IMR-90 (cell line): Measurements from ENCODE around the gene DUS4L. TPM values are rescaled to one million over a fixed set of nuclear protein-coding genes. Genes with fewer than 3 reads are reported as not detected.

ENCODE experiments used
- ATAC-seq: fragments of 200-7000 bp; cut with Tn5 transposase; 2 replicates; pipeline ENCODE4 v1.9.1; 2020; ENCODE audit warnings: low read depth, mild to moderate bottlenecking, moderate library complexity
- BruUV-seq: library from RNA; stranded (reverse); fragments of 400-500 nt; replicated peaks from 2 replicates; lab custom pipeline; 2021; lab: Mats Ljungman, UMichigan
- CTCF ChIA-PET: fragments of 300-600 bp; formaldehyde crosslinking; extraction: SDS; loops from one replicate; lab custom pipeline; 2021; ENCODE audit warnings: antibody characterized with exemption; lab: Yijun Ruan, JAX
- POLR2A ChIA-PET: fragments of 300-600 bp; sonication (Branson Sonifier 250); formaldehyde crosslinking; loops from one replicate; lab custom pipeline; 2022; ENCODE audit warnings: antibody characterized with exemption; ENCODE audit not compliant: unreplicated experiment; lab: Charles Lee
- DNase-seq: peaks from one replicate; pipeline ENCODE4 v3.0.0; 2013
- H2AFZ ChIP-seq: replicated peaks from 2 replicates; pipeline ENCODE3; 2013; ENCODE audit warnings: low read length, mild to moderate bottlenecking; ENCODE audit not compliant: poor library complexity
- H2AK5ac ChIP-seq: 2 replicates; pipeline ENCODE4 v1.6.1; 2013; ENCODE audit warnings: low read depth, low read length, inconsistent platforms
- H2AK9ac ChIP-seq: replicated peaks from 2 replicates; pipeline ENCODE3; 2013; ENCODE audit warnings: mild to moderate bottlenecking, low read depth, low read length, moderate library complexity; ENCODE audit not compliant: poor library complexity
- H2BK120ac ChIP-seq: 2 replicates; pipeline ENCODE4 v1.6.1; 2013; ENCODE audit warnings: low read depth, low read length, inconsistent platforms
- H2BK15ac ChIP-seq: 3 replicates; pipeline ENCODE4 v1.6.1; 2013; ENCODE audit warnings: low read depth, low read length, inconsistent platforms
- H2BK20ac ChIP-seq: 2 replicates; pipeline ENCODE4 v1.6.1; 2013; ENCODE audit warnings: low read depth, mild to moderate bottlenecking, inconsistent platforms, low read length, moderate library complexity
- H2BK5ac ChIP-seq: 2 replicates; pipeline ENCODE4 v1.6.1; 2013; ENCODE audit warnings: mild to moderate bottlenecking, low read depth, low read length, inconsistent platforms; ENCODE audit not compliant: poor library complexity, severe bottlenecking
- H3K14ac ChIP-seq: replicated peaks from 2 replicates; pipeline ENCODE4 v1.6.1; 2013; ENCODE audit warnings: low read depth, low read length, inconsistent platforms
- H3K18ac ChIP-seq: 2 replicates; pipeline ENCODE4 v1.6.1; 2013; ENCODE audit warnings: low read depth, low read length, control low read depth
- H3K23ac ChIP-seq: 2 replicates; pipeline ENCODE4 v1.6.1; 2013; ENCODE audit warnings: low read depth, low read length, inconsistent platforms
- H3K27ac ChIP-seq: 2 replicates; pipeline ENCODE4 v1.5.1; 2013; ENCODE audit warnings: mild to moderate bottlenecking, control low read depth, low read length; ENCODE audit not compliant: insufficient read depth
- H3K27me3 ChIP-seq: 2 replicates; pipeline ENCODE4 v1.6.1; 2013; ENCODE audit warnings: low read length; ENCODE audit not compliant: control insufficient read depth, insufficient read depth
- H3K36me3 ChIP-seq: 2 replicates; pipeline ENCODE4 v1.6.1; 2013; ENCODE audit warnings: low read length, mixed read lengths; ENCODE audit not compliant: control insufficient read depth, insufficient read depth
- H3K4ac ChIP-seq: 2 replicates; pipeline ENCODE4 v1.6.1; 2013; ENCODE audit warnings: low read depth, low read length, inconsistent platforms
- H3K4me1 ChIP-seq: 2 replicates; pipeline ENCODE4 v1.6.1; 2013; ENCODE audit warnings: low read length, mixed read lengths; ENCODE audit not compliant: control insufficient read depth, insufficient read depth
- H3K4me2 ChIP-seq: 2 replicates; pipeline ENCODE4 v1.6.1; 2013; ENCODE audit warnings: low read depth, mild to moderate bottlenecking, control low read depth, low read length, moderate library complexity
- H3K4me3 ChIP-seq: 2 replicates; pipeline ENCODE4 v1.5.1; 2013; ENCODE audit warnings: low read depth, mild to moderate bottlenecking, control low read depth, low read length, moderate library complexity; ENCODE audit not compliant: insufficient read depth
- H3K56ac ChIP-seq: 2 replicates; pipeline ENCODE4 v1.6.1; 2013; ENCODE audit warnings: low read length, inconsistent platforms; ENCODE audit not compliant: insufficient read depth; ENCODE audit errors: extremely low read depth
- H3K79me1 ChIP-seq, 2 experiments: 2 replicates each; pipeline ENCODE4 v1.6.1; 2013; ENCODE audit warnings: low read length in 2 of 2, inconsistent platforms in 1 of 2, low read depth in 1 of 2
- H3K9ac ChIP-seq: 2 replicates; pipeline ENCODE4 v1.6.1; 2013; ENCODE audit warnings: low read depth, low read length, control low read depth
- H3K9me1 ChIP-seq: 2 replicates; pipeline ENCODE4 v1.6.1; 2013; ENCODE audit warnings: low read length, inconsistent platforms; ENCODE audit not compliant: insufficient read depth
- H3K9me3 ChIP-seq: 2 replicates; pipeline ENCODE4 v1.6.1; 2013; ENCODE audit warnings: low read length; ENCODE audit not compliant: control insufficient read depth, insufficient read depth
- H4K20me1 ChIP-seq: 2 replicates; pipeline ENCODE4 v1.6.1; 2013; ENCODE audit warnings: low read length, inconsistent platforms; ENCODE audit not compliant: insufficient read depth
- H4K5ac ChIP-seq: 2 replicates; pipeline ENCODE4 v1.6.1; 2013; ENCODE audit warnings: mild to moderate bottlenecking, low read depth, low read length, control low read depth
- H4K8ac ChIP-seq, 2 experiments: 2 replicates each; pipeline ENCODE4 v1.6.1; 2013; ENCODE audit warnings: low read depth in 2 of 2, low read length in 2 of 2, control low read depth in 1 of 2, inconsistent platforms in 1 of 2
- H4K91ac ChIP-seq: 2 replicates; pipeline ENCODE4 v1.6.1; 2013; ENCODE audit warnings: low read depth, low read length, inconsistent platforms; ENCODE audit not compliant: insufficient read depth
- BHLHE40 ChIP-seq: fragments of 150-350 bp; IDR thresholded peaks from 2 replicates; pipeline ENCODE4 v1.6.1; 2016; ENCODE audit warnings: mild to moderate bottlenecking, low read depth, low read length
- CEBPB ChIP-seq: IDR thresholded peaks from 2 replicates; pipeline ENCODE4 v1.6.1; 2012; ENCODE audit warnings: low read depth, low read length, improper control_type of control experiment
- CHD1 ChIP-seq: IDR thresholded peaks from 2 replicates; pipeline ENCODE4 v1.6.1; 2012; ENCODE audit warnings: low read depth, low read length, improper control_type of control experiment
- FOS ChIP-seq: fragments of 150-350 bp; IDR thresholded peaks from 2 replicates; pipeline ENCODE4 v1.6.1; 2016; ENCODE audit warnings: low read depth, low read length
- MAFK ChIP-seq: IDR thresholded peaks from 2 replicates; pipeline ENCODE4 v1.6.1; 2012; ENCODE audit warnings: low read depth, low read length, improper control_type of control experiment
- MAZ ChIP-seq: IDR thresholded peaks from 2 replicates; pipeline ENCODE4 v1.6.1; 2012; ENCODE audit warnings: low read depth, mild to moderate bottlenecking, low read length, improper control_type of control experiment, moderate library complexity, borderline replicate concordance
- MXI1 ChIP-seq: IDR thresholded peaks from 2 replicates; pipeline ENCODE4 v1.6.1; 2012; ENCODE audit warnings: low read depth, mild to moderate bottlenecking, low read length, moderate library complexity, borderline replicate concordance
- NFE2L2 ChIP-seq: fragments of 150-350 bp; IDR thresholded peaks from 2 replicates; pipeline ENCODE4 v1.6.1; 2016; ENCODE audit warnings: low read depth, mild to moderate bottlenecking, low read length
- POLR2A ChIP-seq: IDR thresholded peaks from 2 replicates; pipeline ENCODE4 v1.6.1; 2012; ENCODE audit warnings: mild to moderate bottlenecking, low read depth, low read length
- RAD21 ChIP-seq: IDR thresholded peaks from 2 replicates; pipeline ENCODE4 v1.6.1; 2012; ENCODE audit warnings: low read length, improper control_type of control experiment
- RCOR1 ChIP-seq: IDR thresholded peaks from 2 replicates; pipeline ENCODE4 v1.6.1; 2012; ENCODE audit warnings: mild to moderate bottlenecking, low read length, improper control_type of control experiment; ENCODE audit not compliant: insufficient replicate concordance
- RFX5 ChIP-seq: IDR thresholded peaks from 2 replicates; pipeline ENCODE4 v1.8.0; 2012; ENCODE audit warnings: low read depth, mild to moderate bottlenecking, low read length, moderate library complexity
- SMC3 ChIP-seq: fragments of 150-350 bp; IDR thresholded peaks from 2 replicates; pipeline ENCODE4 v1.6.1; 2016; ENCODE audit warnings: low read depth, mild to moderate bottlenecking, antibody characterized with exemption, low read length, moderate library complexity
- WGBS, 2 experiments: methylation state at CpG; one replicate each; pipeline versions ENCODE4 v1.1.5 to v1.1.7; 2013; ENCODE audit warnings: missing lambda C conversion rate in 2 of 2; ENCODE audit not compliant: insufficient read length in 1 of 2; ENCODE audit errors: extremely low coverage in 2 of 2; 5-methylcytosine and 5-hydroxymethylcytosine counted together
- dilution Hi-C: fragments of 300-500 bp; cut with HindIII; formaldehyde crosslinking; loops from one replicate; pipeline ENCODE4 v1.14.3; 2018; ENCODE audit warnings: low sequenced_read_pairs; ENCODE audit not compliant: unreplicated experiment
- in situ Hi-C: fragments of 300-500 bp; cut with MboI; formaldehyde crosslinking; loops from 3 replicates; pipeline ENCODE4 v1.14.3; 2019; ENCODE audit warnings: low sequenced_read_pairs, inconsistent platforms, mixed read lengths
- intact Hi-C: fragments of 100-400 bp; cut with micrococcal nuclease; formaldehyde crosslinking; loops from 2 replicates; pipeline ENCODE4 v1.10.0; 2022
- polyA plus RNA-seq, 3 experiments: library from polyadenylated mRNA; depleted of rRNA; stranded (reverse); fragments of >200 nt; gene quantifications; 2 replicates each; pipeline ENCODE4 v1.2.3, GENCODE V29; 2012; ENCODE audit warnings: low replicate concordance in 1 of 3
- total RNA-seq: library from RNA; depleted of rRNA; stranded (reverse); fragments of >200 nt; gene quantifications from 2 replicates; pipeline ENCODE4 v1.2.3, GENCODE V29; 2012
- TF ChIP-seq, protein P1 (sequence below): conservative IDR thresholded peaks from 2 replicates; pipeline ENCODE4 v1.5.1; 2012; ENCODE audit warnings: mild to moderate bottlenecking, low read depth, low read length, improper control_type of control experiment
- TF ChIP-seq, protein P2 (sequence below): fragments of 150-350 bp; IDR thresholded peaks from 2 replicates; pipeline ENCODE4 v1.6.1; 2017; ENCODE audit warnings: mild to moderate bottlenecking, antibody characterized with exemption, low read length, low read depth
- TF ChIP-seq, protein P3 (sequence below): fragments of 150-350 bp; IDR thresholded peaks from 2 replicates; pipeline ENCODE4 v1.6.1; 2016; ENCODE audit warnings: low read depth, mild to moderate bottlenecking, low read length, moderate library complexity, borderline replicate concordance

Gene DUS4L
- total and polyA plus RNA-seq, 2 of the 4 experiments (the other 2 are of a cell fraction), result 4.2 to 6.6 TPM

DNA sequence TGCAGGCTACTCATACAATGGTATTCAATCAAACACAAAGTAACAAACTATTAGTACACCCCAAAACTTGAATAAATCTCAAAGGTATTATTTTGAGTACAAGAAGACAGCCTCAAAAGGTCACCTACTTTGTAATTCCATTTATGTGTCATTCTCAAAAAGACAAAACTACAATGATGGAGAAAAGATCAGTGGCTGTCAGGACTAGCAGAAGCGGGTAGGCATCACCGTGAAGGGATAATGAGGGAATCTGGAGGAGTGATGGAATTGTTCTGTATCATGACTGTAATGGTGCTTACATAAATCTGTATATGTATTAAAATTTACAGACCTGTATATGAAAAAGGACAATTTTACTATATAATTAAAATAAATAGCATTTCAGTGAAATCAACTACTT lies 37.1 kb upstream of the DUS4L start:
- WGBS, 2 experiments, result no CpG with 5 or more reads among the region's 2 CpGs
- Histone ChIP-seq H3K14ac (no peak overlapping the region), H3K27ac (no peak overlapping the region), H3K36me3 (peaks cover 2% of the 10 kb centered on the region), H4K20me1 (no peaks in the 10 kb centered on the region; the same call in none of the 2 replicates), H2BK5ac (no peak overlapping the region), H3K9ac (no peak overlapping the region), H4K91ac (no peak overlapping the region), H2BK15ac (no peak overlapping the region), H3K4me2 (no peak overlapping the region), H2AK5ac (no peak overlapping the region), H3K23ac (no peak overlapping the region), H3K4me1 (no peaks in the 10 kb centered on the region; the same call in 1 of the 2 replicates), H2AK9ac (no peak overlapping the region), H2AFZ (no peak overlapping the region), H3K79me1 (peaks cover 17 to 34% of the 10 kb centered on the region in 2 experiments), H3K9me3 (no peaks in the 10 kb centered on the region), H3K9me1 (peaks cover 8% of the 10 kb centered on the region; the same call in 1 of the 2 replicates), H2BK120ac (no peak overlapping the region), H4K8ac (no peak overlapping the region), H3K4me3 (no peak overlapping the region), H3K18ac (no peak overlapping the region), H3K27me3 (no peaks in the 10 kb centered on the region), H4K5ac (no peak overlapping the region), H3K56ac (no peak overlapping the region), H3K4ac (no peak overlapping the region), H2BK20ac (no peak overlapping the region)
- no peak for TF ChIP-seq MXI1
- TF ChIP-seq CHD1, result no peak
- no peak for TF ChIP-seq SMC3
- TF ChIP-seq, protein P1, sequence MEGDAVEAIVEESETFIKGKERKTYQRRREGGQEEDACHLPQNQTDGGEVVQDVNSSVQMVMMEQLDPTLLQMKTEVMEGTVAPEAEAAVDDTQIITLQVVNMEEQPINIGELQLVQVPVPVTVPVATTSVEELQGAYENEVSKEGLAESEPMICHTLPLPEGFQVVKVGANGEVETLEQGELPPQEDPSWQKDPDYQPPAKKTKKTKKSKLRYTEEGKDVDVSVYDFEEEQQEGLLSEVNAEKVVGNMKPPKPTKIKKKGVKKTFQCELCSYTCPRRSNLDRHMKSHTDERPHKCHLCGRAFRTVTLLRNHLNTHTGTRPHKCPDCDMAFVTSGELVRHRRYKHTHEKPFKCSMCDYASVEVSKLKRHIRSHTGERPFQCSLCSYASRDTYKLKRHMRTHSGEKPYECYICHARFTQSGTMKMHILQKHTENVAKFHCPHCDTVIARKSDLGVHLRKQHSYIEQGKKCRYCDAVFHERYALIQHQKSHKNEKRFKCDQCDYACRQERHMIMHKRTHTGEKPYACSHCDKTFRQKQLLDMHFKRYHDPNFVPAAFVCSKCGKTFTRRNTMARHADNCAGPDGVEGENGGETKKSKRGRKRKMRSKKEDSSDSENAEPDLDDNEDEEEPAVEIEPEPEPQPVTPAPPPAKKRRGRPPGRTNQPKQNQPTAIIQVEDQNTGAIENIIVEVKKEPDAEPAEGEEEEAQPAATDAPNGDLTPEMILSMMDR, result no peak
- TF ChIP-seq BHLHE40, result no peak
- no peak for TF ChIP-seq NFE2L2
- no peak for TF ChIP-seq RCOR1
- TF ChIP-seq POLR2A, result no peak
- TF ChIP-seq CEBPB, result no peak
- TF ChIP-seq FOS, result no peak
- no peak for TF ChIP-seq MAFK
- no peak for TF ChIP-seq RFX5
- no peak for TF ChIP-seq RAD21
- TF ChIP-seq MAZ, result no peak
- TF ChIP-seq, protein P2, sequence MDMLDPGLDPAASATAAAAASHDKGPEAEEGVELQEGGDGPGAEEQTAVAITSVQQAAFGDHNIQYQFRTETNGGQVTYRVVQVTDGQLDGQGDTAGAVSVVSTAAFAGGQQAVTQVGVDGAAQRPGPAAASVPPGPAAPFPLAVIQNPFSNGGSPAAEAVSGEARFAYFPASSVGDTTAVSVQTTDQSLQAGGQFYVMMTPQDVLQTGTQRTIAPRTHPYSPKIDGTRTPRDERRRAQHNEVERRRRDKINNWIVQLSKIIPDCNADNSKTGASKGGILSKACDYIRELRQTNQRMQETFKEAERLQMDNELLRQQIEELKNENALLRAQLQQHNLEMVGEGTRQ, result no peak
- TF ChIP-seq, protein P3, sequence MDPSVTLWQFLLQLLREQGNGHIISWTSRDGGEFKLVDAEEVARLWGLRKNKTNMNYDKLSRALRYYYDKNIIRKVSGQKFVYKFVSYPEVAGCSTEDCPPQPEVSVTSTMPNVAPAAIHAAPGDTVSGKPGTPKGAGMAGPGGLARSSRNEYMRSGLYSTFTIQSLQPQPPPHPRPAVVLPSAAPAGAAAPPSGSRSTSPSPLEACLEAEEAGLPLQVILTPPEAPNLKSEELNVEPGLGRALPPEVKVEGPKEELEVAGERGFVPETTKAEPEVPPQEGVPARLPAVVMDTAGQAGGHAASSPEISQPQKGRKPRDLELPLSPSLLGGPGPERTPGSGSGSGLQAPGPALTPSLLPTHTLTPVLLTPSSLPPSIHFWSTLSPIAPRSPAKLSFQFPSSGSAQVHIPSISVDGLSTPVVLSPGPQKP, result no peak
- no peak for DNase-seq
- no peak for ATAC-seq
- ChIA-PET POLR2A (no interaction called here), CTCF (no interaction called here)
- BruUV-seq, result no TSS peak
- intact Hi-C loops, result no loop called here
- in situ Hi-C loops, result no loop called here
- dilution Hi-C loops, result no loop called here
